GM12878 (cell line): ENCODE measurements around the gene SVEP1. TPM values are rescaled to one million over a fixed set of nuclear protein-coding genes. Genes with fewer than 3 reads are reported as not detected.
A peak's percentile ranks its signal among the peaks of the same experiment; 100 is the strongest.

Source experiments
- ATAC-seq: fragments of 200-7000 bp; cut with Tn5 transposase; 3 replicates; pipeline ENCODE4 v1.9.1; 2020; ENCODE audit warnings: mild to moderate bottlenecking, moderate library complexity
- BruUV-seq: library from RNA; stranded (reverse); fragments of 400-500 nt; replicated peaks from 2 replicates; lab custom pipeline; 2021; lab: Mats Ljungman, UMichigan
- CTCF ChIA-PET: fragments of 300-600 bp; sonication (Branson Sonifier 250); formaldehyde crosslinking; extraction: SDS; loops from one replicate; lab custom pipeline; 2021; ENCODE audit warnings: inconsistent platforms; lab: Yijun Ruan, JAX
- POLR2A ChIA-PET: fragments of 350-600 bp; formaldehyde crosslinking; extraction: SDS; loops from one replicate; lab custom pipeline; 2021; ENCODE audit warnings: inconsistent platforms; lab: Charles Lee
- RAD21 ChIA-PET: fragments of 300-600 bp; sonication (Branson Sonifier 250); formaldehyde crosslinking; loops from one replicate; lab custom pipeline; 2023; ENCODE audit warnings: antibody characterized with exemption; ENCODE audit not compliant: unreplicated experiment; lab: Charles Lee
- SMC1A ChIA-PET: fragments of 300-600 bp; sonication (Branson Sonifier 250); formaldehyde crosslinking; loops from one replicate; lab custom pipeline; 2023; ENCODE audit not compliant: unreplicated experiment, uncharacterized antibody; lab: Charles Lee
- DNase-seq: peaks from one replicate; pipeline ENCODE4 v3.0.0-alpha.2; 2011; ENCODE audit warnings: low read depth, low spot score
- FAIRE-seq: peaks from 3 replicates; lab custom pipeline; 2011; peaks lifted over from hg19 to GRCh38; lab: Jason Lieb, UNC
- H2AFZ ChIP-seq: 2 replicates; pipeline ENCODE4 v1.6.0; 2011; ENCODE audit warnings: low read depth, low read length, control low read depth; ENCODE audit not compliant: control insufficient read depth
- H3K27ac ChIP-seq: 2 replicates; pipeline ENCODE4 v1.5.1; 2011; ENCODE audit warnings: control low read depth; ENCODE audit not compliant: control insufficient read depth, insufficient read depth
- H3K27me3 ChIP-seq, 2 experiments: replicated peaks in 1 of 2; 2 replicates each; pipeline versions ENCODE4 v1.6.0 to v1.6.1; 2011; ENCODE audit warnings: low read length in 1 of 2; ENCODE audit not compliant: control insufficient read depth in 2 of 2, insufficient read depth in 2 of 2
- H3K36me3 ChIP-seq, 2 experiments: 2 replicates each; pipeline ENCODE4 v1.5.1; 2011; ENCODE audit warnings: low read length in 1 of 2; ENCODE audit not compliant: control insufficient read depth in 2 of 2, insufficient read depth in 2 of 2
- H3K4me1 ChIP-seq: 2 replicates; pipeline ENCODE4 v1.6.1; 2011; ENCODE audit warnings: mild to moderate bottlenecking, low read length, moderate library complexity, mixed read lengths; ENCODE audit not compliant: control insufficient read depth, insufficient read depth
- H3K4me2 ChIP-seq: 2 replicates; pipeline ENCODE4 v1.6.0; 2011; ENCODE audit warnings: control low read depth; ENCODE audit not compliant: control insufficient read depth, insufficient read depth
- H3K4me3 ChIP-seq: fragments of 200-600 bp; sonication (generic); 2 replicates; pipeline ENCODE4 v1.5.1; 2016
- H3K79me2 ChIP-seq: 2 replicates; pipeline ENCODE4 v1.6.0; 2011; ENCODE audit warnings: low read length; ENCODE audit not compliant: control insufficient read depth, insufficient read depth
- H3K9ac ChIP-seq: 2 replicates; pipeline ENCODE4 v1.8.0; 2011; ENCODE audit warnings: low read length, control low read depth, mixed read lengths; ENCODE audit not compliant: control insufficient read depth, insufficient read depth
- H3K9me3 ChIP-seq: replicated peaks from 3 replicates; pipeline ENCODE4 v1.5.1; 2011; ENCODE audit warnings: mild to moderate bottlenecking, low read length; ENCODE audit not compliant: control insufficient read depth, insufficient read depth
- H4K20me1 ChIP-seq: 2 replicates; pipeline ENCODE4 v1.6.0; 2011; ENCODE audit not compliant: control insufficient read depth, insufficient read depth
- CREM ChIP-seq: IDR thresholded peaks from 2 replicates; pipeline ENCODE4 v1.6.1; 2014; ENCODE audit warnings: antibody characterized with exemption, low read depth
- ETV6 ChIP-seq, 2 experiments: fragments of 450-650 bp in 1 of 2; IDR thresholded peaks in 1 of 2; conservative IDR thresholded peaks in 1 of 2; 2 replicates each; pipeline ENCODE4 v1.6.1; 2014; ENCODE audit warnings: antibody characterized with exemption in 1 of 2, borderline replicate concordance in 1 of 2, low read depth in 1 of 2, mild to moderate bottlenecking in 1 of 2, moderate library complexity in 1 of 2
- GATAD2B ChIP-seq: fragments of 450-650 bp; conservative IDR thresholded peaks from 2 replicates; pipeline ENCODE4 v1.6.1; 2017; ENCODE audit warnings: low read depth, mild to moderate bottlenecking, moderate library complexity
- JUND ChIP-seq: IDR thresholded peaks from 2 replicates; pipeline ENCODE4 v1.6.1; 2012; ENCODE audit warnings: low read depth, mild to moderate bottlenecking, low read length, improper control_type of control experiment, moderate library complexity
- RAD51 ChIP-seq: fragments of 450-650 bp; IDR thresholded peaks from 2 replicates; pipeline ENCODE4 v1.6.1; 2016; ENCODE audit warnings: moderate library complexity, mild to moderate bottlenecking, inconsistent platforms
- RELB ChIP-seq: fragments of 450-650 bp; IDR thresholded peaks from 2 replicates; pipeline ENCODE4 v1.6.1; 2017; ENCODE audit warnings: low read depth, mild to moderate bottlenecking, moderate library complexity
- WGBS: methylation state at CpG from one replicate; pipeline ENCODE4 v1.1.6; 2016; ENCODE audit warnings: low lambda C conversion rate; ENCODE audit not compliant: insufficient replicate concordance, insufficient coverage; ENCODE audit errors: missing lambda C conversion rate; 5-methylcytosine and 5-hydroxymethylcytosine counted together
- in situ Hi-C: fragments of 300-500 bp; cut with MboI; formaldehyde crosslinking; loops from 9 replicates; pipeline ENCODE4 v1.14.3; 2018; ENCODE audit warnings: mixed read lengths
- intact Hi-C: fragments of 100-400 bp; cut with micrococcal nuclease; formaldehyde crosslinking; loops from one replicate; pipeline ENCODE4 v1.14.2; 2022; ENCODE audit not compliant: unreplicated experiment
- polyA plus RNA-seq, 11 experiments: library from polyadenylated mRNA; depleted of rRNA in 4 of 11; unstranded in 6 of 11; stranded (reverse) in 5 of 11; fragments of >200 nt; fragmentation: Nextera tagmentation in 4 of 11; fragmentation: Illumina TruSeq in 1 of 11; extraction: Ambion mirVana in 4 of 11; extraction: Trizol in 1 of 11; gene quantifications; 1 replicate in 1 of 11; 2 replicates in 10 of 11; pipeline versions ENCODE4 v1.2.1 to v1.2.3, GENCODE V29; 2011 to 2016; ENCODE audit warnings: inconsistent platforms in 2 of 11, missing spikeins in 2 of 11, low read depth in 1 of 11
- total RNA-seq, 4 experiments: library from RNA; depleted of rRNA in 3 of 4; stranded (reverse); fragments of >200 nt in 3 of 4; fragmentation: Illumina TruSeq in 1 of 4; extraction: Trizol in 1 of 4; gene quantifications; 2 replicates each; pipeline versions ENCODE4 v1.2.1 to v1.2.3, GENCODE V29; 2013 to 2021
- TF ChIP-seq, protein P1 (sequence below): IDR thresholded peaks from 2 replicates; pipeline ENCODE4 v1.6.1; 2011; ENCODE audit warnings: mild to moderate bottlenecking, low read depth, low read length, moderate library complexity; ENCODE audit not compliant: insufficient replicate concordance
- TF ChIP-seq, protein P2 (sequence below): IDR thresholded peaks from 2 replicates; pipeline ENCODE4 v1.6.1; 2012; ENCODE audit warnings: mild to moderate bottlenecking, low read depth, low read length

The SVEP1 gene
- total and polyA plus RNA-seq, 10 of the 15 experiments (the other 5 are each of a cell fraction or from before 2014, with no cell fraction given): under 0.01 to 0.05 (median 0.01) TPM; not detected in 5

DNA sequence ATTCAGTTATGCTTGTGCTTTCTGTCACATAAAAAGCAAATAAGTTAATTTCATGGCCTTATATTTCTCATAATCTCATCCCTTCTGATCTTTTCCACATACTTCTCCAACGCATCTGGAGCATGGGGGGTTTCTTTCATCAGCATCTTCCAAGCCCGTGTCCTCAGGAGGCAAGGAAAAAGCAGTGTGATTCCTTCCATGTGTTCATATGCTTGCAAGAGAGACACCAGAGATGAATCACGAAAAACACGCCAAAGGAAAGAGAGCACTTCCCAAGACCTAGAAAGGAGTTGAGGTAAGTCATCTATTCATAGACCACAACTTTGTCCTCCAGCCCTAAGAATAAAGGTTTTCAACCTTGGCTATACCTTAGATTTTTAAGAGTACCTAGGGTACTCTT, 26.0 kb upstream of the SVEP1 start (continued):
- TF ChIP-seq RELB (no peak), GATAD2B (no peak)

- Histone ChIP-seq H3K9ac (no peak overlapping the region), H3K36me3 (no peaks in the 10 kb centered on the region), H4K20me1 (no peaks in the 10 kb centered on the region), H3K27ac (no peak overlapping the region), H3K9me3 (no peaks in the 10 kb centered on the region; the same call in 2 of the 3 replicates), H3K4me2 (no peak overlapping the region), H3K27me3 (no peaks in the 10 kb centered on the region), H3K4me3 (no peak overlapping the region), H3K4me1 (no peaks in the 10 kb centered on the region), H2AFZ (no peak overlapping the region), H3K79me2 (no peaks in the 10 kb centered on the region)
- DNase-seq (no peak), FAIRE-seq (no peak), ATAC-seq (peak; percentile 56)
- intact Hi-C loops: no loop called here
- TF ChIP-seq, protein P1, sequence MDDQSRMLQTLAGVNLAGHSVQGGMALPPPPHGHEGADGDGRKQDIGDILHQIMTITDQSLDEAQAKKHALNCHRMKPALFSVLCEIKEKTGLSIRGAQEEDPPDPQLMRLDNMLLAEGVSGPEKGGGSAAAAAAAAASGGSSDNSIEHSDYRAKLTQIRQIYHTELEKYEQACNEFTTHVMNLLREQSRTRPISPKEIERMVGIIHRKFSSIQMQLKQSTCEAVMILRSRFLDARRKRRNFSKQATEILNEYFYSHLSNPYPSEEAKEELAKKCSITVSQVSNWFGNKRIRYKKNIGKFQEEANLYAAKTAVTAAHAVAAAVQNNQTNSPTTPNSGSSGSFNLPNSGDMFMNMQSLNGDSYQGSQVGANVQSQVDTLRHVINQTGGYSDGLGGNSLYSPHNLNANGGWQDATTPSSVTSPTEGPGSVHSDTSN: no peak
- TF ChIP-seq RAD51 (no peak), JUND (no peak), ETV6 (conservative IDR thresholded peaks at IDR 0.05 in 1 of 2, IDR thresholded peaks at IDR 0.05 in 1 of 2; ENCODE audit: borderline replicate concordance in 1 of 2, low read depth in 1 of 2) (no peak), CREM (0 out of 2 replicates have a peak, but pooled peaks have one; percentile 29)
- TF ChIP-seq, protein P2, sequence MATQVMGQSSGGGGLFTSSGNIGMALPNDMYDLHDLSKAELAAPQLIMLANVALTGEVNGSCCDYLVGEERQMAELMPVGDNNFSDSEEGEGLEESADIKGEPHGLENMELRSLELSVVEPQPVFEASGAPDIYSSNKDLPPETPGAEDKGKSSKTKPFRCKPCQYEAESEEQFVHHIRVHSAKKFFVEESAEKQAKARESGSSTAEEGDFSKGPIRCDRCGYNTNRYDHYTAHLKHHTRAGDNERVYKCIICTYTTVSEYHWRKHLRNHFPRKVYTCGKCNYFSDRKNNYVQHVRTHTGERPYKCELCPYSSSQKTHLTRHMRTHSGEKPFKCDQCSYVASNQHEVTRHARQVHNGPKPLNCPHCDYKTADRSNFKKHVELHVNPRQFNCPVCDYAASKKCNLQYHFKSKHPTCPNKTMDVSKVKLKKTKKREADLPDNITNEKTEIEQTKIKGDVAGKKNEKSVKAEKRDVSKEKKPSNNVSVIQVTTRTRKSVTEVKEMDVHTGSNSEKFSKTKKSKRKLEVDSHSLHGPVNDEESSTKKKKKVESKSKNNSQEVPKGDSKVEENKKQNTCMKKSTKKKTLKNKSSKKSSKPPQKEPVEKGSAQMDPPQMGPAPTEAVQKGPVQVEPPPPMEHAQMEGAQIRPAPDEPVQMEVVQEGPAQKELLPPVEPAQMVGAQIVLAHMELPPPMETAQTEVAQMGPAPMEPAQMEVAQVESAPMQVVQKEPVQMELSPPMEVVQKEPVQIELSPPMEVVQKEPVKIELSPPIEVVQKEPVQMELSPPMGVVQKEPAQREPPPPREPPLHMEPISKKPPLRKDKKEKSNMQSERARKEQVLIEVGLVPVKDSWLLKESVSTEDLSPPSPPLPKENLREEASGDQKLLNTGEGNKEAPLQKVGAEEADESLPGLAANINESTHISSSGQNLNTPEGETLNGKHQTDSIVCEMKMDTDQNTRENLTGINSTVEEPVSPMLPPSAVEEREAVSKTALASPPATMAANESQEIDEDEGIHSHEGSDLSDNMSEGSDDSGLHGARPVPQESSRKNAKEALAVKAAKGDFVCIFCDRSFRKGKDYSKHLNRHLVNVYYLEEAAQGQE: no peak
- ChIA-PET RAD21 (no interaction called here), POLR2A (no interaction called here), CTCF (no interaction called here), SMC1A (interaction anchor here (1.4 to 1.8 kb wide), 3 partner anchors 15 to 288 kb away, joined by 3 to 4 read pairs (median 4); no protein-coding TSS in a partner anchor)
- in situ Hi-C loops: loop anchor here (25.0 kb wide), 1 partner anchor 717 kb away; no protein-coding TSS in a partner anchor
- no TSS peak for BruUV-seq
- WGBS: 39% methylated on average over 5 of the region's 5 CpGs
Observed at GRCh38 chr9:110604171-110604601, 24.6 kb upstream of the SVEP1 start.
